ENCODE measurements around the gene B3GALT6. TPM values are rescaled to one million over a fixed set of nuclear protein-coding genes. Genes with fewer than 3 reads are reported as not detected.

The B3GALT6 gene
- total RNA-seq, 1 experiment from 2014 or later = 20.0 TPM

DNA sequence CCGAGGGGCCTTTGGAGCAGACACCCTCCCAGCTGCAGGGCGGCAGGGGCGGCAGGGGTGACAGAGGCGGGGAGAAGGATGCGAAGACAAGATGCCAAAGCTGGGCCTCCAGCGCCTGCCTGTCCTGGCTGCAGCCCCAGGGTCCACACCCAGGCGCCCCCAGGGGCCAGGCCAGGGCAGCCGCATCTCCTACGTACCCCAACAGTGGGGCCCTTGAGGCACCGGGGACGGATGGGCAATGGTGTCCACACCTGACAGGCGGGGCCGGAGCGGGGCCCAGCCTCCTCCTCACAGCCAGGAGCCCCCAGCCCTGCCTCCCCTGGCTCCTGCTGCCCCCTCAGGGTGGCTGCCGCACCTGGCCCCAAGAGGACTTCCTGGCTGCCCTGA lies 7.2 kb downstream of the B3GALT6 start:
- CTCF ChIA-PET = interaction anchor here (0.9 to 1.4 kb wide), 6 partner anchors 28 to 206 kb away, joined by 3 to 4 read pairs (median 4); partner anchors contain the start of gene TTLL10
- no peak for DNase-seq (ENCODE audit: low spot score)
- ATAC-seq = no peak; the same call in 1 of the 2 replicates
- TF ChIP-seq FOXP1 (CRISPR knock-in tag; IDR thresholded peaks at IDR 0.05; ENCODE audit: borderline replicate concordance) (no peak), ZNF416 (CRISPR knock-in tag; IDR thresholded peaks at IDR 0.05) (no peak), ZNF423 (CRISPR knock-in tag; IDR thresholded peaks at IDR 0.05) (no peak), ZNF121 (CRISPR knock-in tag; IDR thresholded peaks at IDR 0.05) (no peak), OVOL2 (CRISPR knock-in tag; IDR thresholded peaks at IDR 0.05; ENCODE audit: borderline replicate concordance) (no peak), FOXK1 (CRISPR knock-in tag; IDR thresholded peaks at IDR 0.05) (no peak), NR2C2 (CRISPR knock-in tag; IDR thresholded peaks at IDR 0.05) (no peak), ESRRA (CRISPR knock-in tag; IDR thresholded peaks at IDR 0.05; ENCODE audit: borderline replicate concordance) (no peak), EMX1 (CRISPR knock-in tag; IDR thresholded peaks at IDR 0.05) (no peak), SOX15 (CRISPR knock-in tag; IDR thresholded peaks at IDR 0.05) (no peak), JUN (CRISPR knock-in tag; IDR thresholded peaks at IDR 0.05) (no peak)
- TF ChIP-seq, protein P1, sequence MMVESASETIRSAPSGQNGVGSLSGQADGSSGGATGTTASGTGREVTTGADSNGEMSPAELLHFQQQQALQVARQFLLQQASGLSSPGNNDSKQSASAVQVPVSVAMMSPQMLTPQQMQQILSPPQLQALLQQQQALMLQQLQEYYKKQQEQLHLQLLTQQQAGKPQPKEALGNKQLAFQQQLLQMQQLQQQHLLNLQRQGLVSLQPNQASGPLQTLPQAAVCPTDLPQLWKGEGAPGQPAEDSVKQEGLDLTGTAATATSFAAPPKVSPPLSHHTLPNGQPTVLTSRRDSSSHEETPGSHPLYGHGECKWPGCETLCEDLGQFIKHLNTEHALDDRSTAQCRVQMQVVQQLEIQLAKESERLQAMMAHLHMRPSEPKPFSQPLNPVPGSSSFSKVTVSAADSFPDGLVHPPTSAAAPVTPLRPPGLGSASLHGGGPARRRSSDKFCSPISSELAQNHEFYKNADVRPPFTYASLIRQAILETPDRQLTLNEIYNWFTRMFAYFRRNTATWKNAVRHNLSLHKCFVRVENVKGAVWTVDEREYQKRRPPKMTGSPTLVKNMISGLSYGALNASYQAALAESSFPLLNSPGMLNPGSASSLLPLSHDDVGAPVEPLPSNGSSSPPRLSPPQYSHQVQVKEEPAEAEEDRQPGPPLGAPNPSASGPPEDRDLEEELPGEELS (CRISPR knock-in tag; IDR thresholded peaks at IDR 0.05) = no peak
- TF ChIP-seq, protein P2, sequence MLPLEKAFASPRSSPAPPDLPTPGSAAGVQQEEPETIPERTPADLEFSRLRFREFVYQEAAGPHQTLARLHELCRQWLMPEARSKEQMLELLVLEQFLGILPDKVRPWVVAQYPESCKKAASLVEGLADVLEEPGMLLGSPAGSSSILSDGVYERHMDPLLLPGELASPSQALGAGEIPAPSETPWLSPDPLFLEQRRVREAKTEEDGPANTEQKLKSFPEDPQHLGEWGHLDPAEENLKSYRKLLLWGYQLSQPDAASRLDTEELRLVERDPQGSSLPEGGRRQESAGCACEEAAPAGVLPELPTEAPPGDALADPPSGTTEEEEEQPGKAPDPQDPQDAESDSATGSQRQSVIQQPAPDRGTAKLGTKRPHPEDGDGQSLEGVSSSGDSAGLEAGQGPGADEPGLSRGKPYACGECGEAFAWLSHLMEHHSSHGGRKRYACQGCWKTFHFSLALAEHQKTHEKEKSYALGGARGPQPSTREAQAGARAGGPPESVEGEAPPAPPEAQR (CRISPR knock-in tag; IDR thresholded peaks at IDR 0.05) = no peak
- Mint-ChIP-seq H3K9me3 (no peaks in the 10 kb centered on the region), H3K27me3 (ENCODE audit: low read depth) (no peaks in the 10 kb centered on the region), H3K27ac (no peak overlapping the region), H3K36me3 (no peaks in the 10 kb centered on the region; the same call in 1 of the 2 replicates), H3K4me3 (no peak overlapping the region), H3K4me1 (no peaks in the 10 kb centered on the region)
- POLR2A ChIA-PET = interaction anchor here (0.8 to 1.0 kb wide), 2 partner anchors 17 to 81 kb away, joined by 3 read pairs; no protein-coding TSS in a partner anchor

DNA sequence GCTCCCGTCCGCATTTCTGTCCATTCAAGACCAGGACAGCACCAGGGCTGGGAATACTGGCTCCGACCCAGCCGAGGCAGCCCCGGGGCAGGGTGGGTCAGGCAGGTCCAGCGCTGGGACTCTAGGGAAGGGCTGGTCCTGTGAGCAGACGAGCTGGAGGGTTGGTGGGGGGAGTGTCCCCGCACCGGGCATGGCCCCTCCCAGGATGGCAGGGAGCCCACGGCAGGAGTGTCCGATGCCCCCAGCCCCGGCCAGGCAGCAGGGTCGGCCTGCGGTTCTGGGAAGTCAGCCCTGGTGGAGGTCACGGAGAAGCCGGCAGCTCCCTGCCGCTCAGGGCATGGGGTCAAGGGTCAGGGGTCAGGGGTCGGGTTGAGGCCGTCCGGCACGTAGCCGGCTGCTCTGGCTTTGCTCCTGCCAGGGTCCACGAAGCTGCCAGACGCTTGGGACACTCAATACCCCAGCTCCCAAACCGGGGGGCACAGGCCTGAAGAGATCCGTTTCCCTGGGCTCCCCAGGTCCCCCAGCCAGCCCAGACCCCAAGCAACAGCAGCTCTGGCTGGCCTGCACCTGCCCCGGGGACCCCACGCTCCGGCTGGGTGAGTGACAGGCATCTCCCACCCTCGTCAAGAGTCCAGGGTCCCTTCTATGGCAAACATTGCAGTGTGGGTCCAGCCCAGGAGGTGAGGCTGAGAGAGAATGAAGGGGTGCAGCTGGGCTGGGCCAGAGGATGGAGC lies 7.7 kb downstream of the B3GALT6 start:
- Mint-ChIP-seq H3K4me3 (no peak overlapping the region), H3K4me1 (no peaks in the 10 kb centered on the region), H3K9me3 (no peaks in the 10 kb centered on the region), H3K27me3 (ENCODE audit: low read depth) (no peaks in the 10 kb centered on the region), H3K36me3 (no peaks in the 10 kb centered on the region), H3K27ac (no peak overlapping the region)
- ChIA-PET POLR2A (interaction anchor here (0.8 to 1.0 kb wide), 2 partner anchors 17 to 80 kb away, joined by 3 read pairs; no protein-coding TSS in a partner anchor), CTCF (interaction anchor here (0.9 to 1.3 kb wide), 3 partner anchors 27 to 207 kb away, joined by 3 to 4 read pairs (median 4); no protein-coding TSS in a partner anchor)
- TF ChIP-seq, protein P3, sequence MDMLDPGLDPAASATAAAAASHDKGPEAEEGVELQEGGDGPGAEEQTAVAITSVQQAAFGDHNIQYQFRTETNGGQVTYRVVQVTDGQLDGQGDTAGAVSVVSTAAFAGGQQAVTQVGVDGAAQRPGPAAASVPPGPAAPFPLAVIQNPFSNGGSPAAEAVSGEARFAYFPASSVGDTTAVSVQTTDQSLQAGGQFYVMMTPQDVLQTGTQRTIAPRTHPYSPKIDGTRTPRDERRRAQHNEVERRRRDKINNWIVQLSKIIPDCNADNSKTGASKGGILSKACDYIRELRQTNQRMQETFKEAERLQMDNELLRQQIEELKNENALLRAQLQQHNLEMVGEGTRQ (CRISPR knock-in tag; IDR thresholded peaks at IDR 0.05) = no peak
- TF ChIP-seq, protein P4, sequence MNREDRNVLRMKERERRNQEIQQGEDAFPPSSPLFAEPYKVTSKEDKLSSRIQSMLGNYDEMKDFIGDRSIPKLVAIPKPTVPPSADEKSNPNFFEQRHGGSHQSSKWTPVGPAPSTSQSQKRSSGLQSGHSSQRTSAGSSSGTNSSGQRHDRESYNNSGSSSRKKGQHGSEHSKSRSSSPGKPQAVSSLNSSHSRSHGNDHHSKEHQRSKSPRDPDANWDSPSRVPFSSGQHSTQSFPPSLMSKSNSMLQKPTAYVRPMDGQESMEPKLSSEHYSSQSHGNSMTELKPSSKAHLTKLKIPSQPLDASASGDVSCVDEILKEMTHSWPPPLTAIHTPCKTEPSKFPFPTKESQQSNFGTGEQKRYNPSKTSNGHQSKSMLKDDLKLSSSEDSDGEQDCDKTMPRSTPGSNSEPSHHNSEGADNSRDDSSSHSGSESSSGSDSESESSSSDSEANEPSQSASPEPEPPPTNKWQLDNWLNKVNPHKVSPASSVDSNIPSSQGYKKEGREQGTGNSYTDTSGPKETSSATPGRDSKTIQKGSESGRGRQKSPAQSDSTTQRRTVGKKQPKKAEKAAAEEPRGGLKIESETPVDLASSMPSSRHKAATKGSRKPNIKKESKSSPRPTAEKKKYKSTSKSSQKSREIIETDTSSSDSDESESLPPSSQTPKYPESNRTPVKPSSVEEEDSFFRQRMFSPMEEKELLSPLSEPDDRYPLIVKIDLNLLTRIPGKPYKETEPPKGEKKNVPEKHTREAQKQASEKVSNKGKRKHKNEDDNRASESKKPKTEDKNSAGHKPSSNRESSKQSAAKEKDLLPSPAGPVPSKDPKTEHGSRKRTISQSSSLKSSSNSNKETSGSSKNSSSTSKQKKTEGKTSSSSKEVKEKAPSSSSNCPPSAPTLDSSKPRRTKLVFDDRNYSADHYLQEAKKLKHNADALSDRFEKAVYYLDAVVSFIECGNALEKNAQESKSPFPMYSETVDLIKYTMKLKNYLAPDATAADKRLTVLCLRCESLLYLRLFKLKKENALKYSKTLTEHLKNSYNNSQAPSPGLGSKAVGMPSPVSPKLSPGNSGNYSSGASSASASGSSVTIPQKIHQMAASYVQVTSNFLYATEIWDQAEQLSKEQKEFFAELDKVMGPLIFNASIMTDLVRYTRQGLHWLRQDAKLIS (CRISPR knock-in tag; IDR thresholded peaks at IDR 0.05; ENCODE audit: borderline replicate concordance) = no peak
- TF ChIP-seq NR2C2 (CRISPR knock-in tag; IDR thresholded peaks at IDR 0.05) = peak; percentile 38; the same call in 1 of the 2 replicates
- no peak for ATAC-seq
- no peak for DNase-seq (ENCODE audit: low spot score)

Data from WTC11 (cell line).